GM13977 (cell line): ENCODE measurements around the gene LGI2.

Source experiments
- DNase-seq: peaks from one replicate; pipeline ENCODE4 v3.0.0; 2012; ENCODE audit warnings: low spot score
- in situ Hi-C: fragments of 300-500 bp; cut with MboI; formaldehyde crosslinking; loops from one replicate; pipeline ENCODE4 v1.12.0; 2022; ENCODE audit warnings: low sequenced_read_pairs, low pct_unique_long_range_greater_than_20kb, mixed read lengths, inconsistent platforms; ENCODE audit not compliant: unreplicated experiment
- TF ChIP-seq, protein P1 (sequence below): IDR thresholded peaks from 2 replicates; pipeline ENCODE4 v1.5.1; 2012; ENCODE audit warnings: mild to moderate bottlenecking, control low read depth; ENCODE audit not compliant: insufficient read depth; ENCODE audit errors: extremely low read depth, missing control alignments

Gene LGI2

DNA sequence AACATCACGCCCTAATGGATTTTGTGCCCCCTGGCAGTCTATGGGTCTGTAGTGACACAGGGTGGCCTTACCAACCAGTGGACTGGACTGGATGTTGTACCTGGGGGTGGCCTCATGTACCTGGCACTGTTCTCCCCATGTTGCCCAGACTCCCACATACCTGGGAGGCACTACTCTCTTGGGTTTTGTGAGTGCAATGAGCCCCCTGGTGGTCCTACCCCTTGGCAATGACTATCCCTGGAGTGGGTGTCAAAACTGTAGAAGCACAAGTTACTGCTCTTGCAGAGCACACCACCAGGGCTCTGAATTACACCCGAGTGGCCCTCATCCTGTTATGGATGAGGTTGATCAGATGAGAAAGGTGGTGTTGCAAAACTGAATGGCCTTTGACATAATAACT, 60.1 kb downstream of the LGI2 start:
- in situ Hi-C loops, result no loop called here
- TF ChIP-seq, protein P1, sequence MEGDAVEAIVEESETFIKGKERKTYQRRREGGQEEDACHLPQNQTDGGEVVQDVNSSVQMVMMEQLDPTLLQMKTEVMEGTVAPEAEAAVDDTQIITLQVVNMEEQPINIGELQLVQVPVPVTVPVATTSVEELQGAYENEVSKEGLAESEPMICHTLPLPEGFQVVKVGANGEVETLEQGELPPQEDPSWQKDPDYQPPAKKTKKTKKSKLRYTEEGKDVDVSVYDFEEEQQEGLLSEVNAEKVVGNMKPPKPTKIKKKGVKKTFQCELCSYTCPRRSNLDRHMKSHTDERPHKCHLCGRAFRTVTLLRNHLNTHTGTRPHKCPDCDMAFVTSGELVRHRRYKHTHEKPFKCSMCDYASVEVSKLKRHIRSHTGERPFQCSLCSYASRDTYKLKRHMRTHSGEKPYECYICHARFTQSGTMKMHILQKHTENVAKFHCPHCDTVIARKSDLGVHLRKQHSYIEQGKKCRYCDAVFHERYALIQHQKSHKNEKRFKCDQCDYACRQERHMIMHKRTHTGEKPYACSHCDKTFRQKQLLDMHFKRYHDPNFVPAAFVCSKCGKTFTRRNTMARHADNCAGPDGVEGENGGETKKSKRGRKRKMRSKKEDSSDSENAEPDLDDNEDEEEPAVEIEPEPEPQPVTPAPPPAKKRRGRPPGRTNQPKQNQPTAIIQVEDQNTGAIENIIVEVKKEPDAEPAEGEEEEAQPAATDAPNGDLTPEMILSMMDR, result no peak
- no peak for DNase-seq

DNA sequence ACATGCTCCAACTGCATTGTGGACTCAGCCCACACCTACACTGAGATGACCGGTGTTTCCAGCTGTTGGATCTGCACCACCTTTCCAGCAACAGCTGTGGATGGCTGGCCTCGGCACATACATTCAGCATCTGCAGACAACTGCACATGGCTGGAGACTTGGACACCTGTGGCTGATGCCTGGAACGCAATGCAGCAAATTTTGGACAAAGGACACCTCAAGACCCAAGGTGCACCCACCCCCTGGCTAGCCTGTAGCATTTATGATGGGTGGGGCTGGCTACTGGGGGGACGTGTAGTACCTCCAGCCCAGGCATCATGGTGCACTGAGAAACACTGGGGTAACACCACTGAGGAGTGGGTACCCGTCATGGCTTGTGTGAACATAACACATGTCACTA, 60.6 kb downstream of the LGI2 start:
- DNase-seq, result no peak
- TF ChIP-seq, protein P1, result no peak
- in situ Hi-C loops, result no loop called here

DNA sequence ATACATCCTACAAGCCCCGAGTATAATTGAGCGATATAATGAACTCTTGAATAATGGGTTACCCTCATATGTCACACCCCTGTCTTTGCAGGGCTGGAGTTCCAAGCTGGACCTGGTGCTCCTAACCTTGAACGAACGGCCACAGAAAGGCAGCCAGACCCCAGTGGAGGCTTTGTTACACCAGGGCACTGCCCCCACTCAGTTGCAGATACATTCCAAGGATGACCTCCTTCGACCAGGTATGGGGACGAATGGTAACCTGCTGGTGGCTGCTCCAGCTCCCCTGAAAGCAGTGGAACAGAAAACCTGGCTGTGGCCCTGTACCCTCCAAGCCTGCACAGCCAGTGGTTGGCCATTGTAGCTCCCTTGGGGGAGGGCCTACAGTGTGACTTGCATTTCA, 61.3 kb downstream of the LGI2 start:
- TF ChIP-seq, protein P1, result no peak
- in situ Hi-C loops, result no loop called here
- no peak for DNase-seq

DNA sequence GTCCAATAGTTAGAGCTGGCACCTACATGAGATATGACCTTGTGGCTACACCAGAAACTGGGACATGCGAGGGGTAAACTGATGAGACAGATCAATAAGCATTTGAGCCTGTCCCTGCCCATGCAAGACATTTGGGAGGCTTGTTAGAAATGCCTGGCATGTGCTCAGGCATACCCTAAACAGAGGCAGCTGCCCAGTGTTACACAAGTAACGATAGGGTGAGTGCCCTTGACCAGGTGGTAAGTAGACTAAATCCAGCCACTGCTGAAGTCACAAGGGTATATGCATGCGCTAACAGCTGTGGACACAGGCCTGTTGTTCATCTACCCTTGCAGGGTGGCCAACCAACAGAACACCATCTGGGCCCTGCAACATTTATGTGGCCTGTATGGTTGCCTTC, 61.8 kb downstream of the LGI2 start:
- TF ChIP-seq, protein P1, result no peak
- DNase-seq, result no peak
- in situ Hi-C loops, result no loop called here

DNA sequence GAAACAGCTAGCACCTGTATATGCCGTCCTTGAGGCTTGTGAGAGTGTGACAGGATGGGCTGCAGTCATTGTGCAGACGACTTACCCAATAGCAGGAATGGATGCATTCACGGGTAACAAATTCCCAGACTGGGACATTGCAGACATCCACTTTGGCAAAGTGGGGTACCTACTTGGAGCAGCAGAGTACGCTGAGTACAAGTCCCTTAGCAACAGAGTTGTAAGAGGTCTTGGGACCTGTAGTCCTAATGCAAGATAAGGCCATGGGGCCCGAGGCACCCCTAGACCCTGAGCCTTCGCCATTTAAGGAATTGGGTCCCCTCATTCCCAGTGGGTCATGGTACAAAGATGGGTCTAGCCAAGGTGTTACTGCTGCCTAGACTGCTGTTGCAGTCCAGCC, 62.5 kb downstream of the LGI2 start:
- in situ Hi-C loops, result no loop called here
- TF ChIP-seq, protein P1, result no peak
- DNase-seq, result no peak

DNA sequence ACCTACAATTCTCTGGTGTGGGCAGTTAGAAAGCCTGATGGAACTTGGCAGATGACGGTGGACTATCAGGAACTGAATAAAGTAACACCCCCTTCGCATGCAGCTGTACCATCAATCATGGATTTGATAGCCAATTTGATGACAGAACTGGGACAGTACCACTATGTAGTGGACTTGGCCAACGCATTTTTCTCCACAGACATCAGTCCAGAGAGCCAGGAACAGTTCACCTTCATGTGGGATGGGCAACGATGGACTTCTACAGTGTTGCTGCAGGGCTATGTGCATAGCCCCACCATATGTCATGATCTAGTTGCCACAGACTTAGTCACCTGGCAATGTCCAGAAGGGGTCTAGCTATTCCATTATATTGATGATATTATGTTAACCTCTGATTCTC, 63.4 kb downstream of the LGI2 start:
- DNase-seq, result no peak
- TF ChIP-seq, protein P1, result no peak
- in situ Hi-C loops, result no loop called here

DNA sequence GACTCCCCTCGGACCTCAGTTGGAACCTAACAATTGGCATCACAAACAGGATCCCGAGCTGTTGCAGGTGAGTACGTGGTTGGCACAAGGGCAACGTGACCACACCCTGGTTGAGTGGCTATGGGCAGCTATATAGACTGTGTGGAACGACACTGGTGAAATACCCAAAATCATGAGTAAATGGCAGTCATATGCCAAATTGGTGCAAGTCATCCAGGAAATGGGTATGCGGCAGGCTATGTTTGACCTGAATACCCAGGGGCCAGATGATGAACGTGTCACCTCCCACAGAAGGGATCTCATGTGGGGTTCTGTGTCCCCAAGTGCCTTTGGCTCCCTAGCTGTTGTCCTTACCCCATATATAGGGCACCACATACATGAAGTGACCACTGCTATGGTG, 64.7 kb downstream of the LGI2 start:
- TF ChIP-seq, protein P1, result no peak
- no peak for DNase-seq
- in situ Hi-C loops, result no loop called here
